Nephron progenitor cell (in vitro differentiated cells): Measurements from ENCODE around the gene ADARB2.

Source experiments
- DNase-seq: peaks from one replicate; pipeline ENCODE4 v3.0.0; 2021
- H3K27ac Mint-ChIP-seq: 2 replicates; pipeline ENCODE4 v1.8.0; 2021; ENCODE audit warnings: mild to moderate bottlenecking, moderate library complexity, mixed read lengths
- H3K27me3 Mint-ChIP-seq: 2 replicates; pipeline ENCODE4 v1.8.0; 2021; ENCODE audit warnings: mild to moderate bottlenecking, low read depth, mixed read lengths; ENCODE audit not compliant: poor library complexity
- H3K36me3 Mint-ChIP-seq: 2 replicates; pipeline ENCODE4 v1.8.0; 2021; ENCODE audit warnings: low read depth, mixed read lengths
- H3K4me1 Mint-ChIP-seq: 2 replicates; pipeline ENCODE4 v1.8.0; 2021; ENCODE audit warnings: mixed read lengths
- H3K4me3 Mint-ChIP-seq: 2 replicates; pipeline ENCODE4 v1.8.0; 2021; ENCODE audit warnings: mild to moderate bottlenecking, moderate library complexity, mixed read lengths
- H3K9me3 Mint-ChIP-seq: 2 replicates; pipeline ENCODE4 v1.8.0; 2021; ENCODE audit warnings: mild to moderate bottlenecking, moderate library complexity, mixed read lengths
- CTCF ChIP-seq: fragments of 200-600 bp; sonication (generic); IDR thresholded peaks from 2 replicates; pipeline ENCODE4 v1.5.0; 2021; ENCODE audit warnings: antibody characterized with exemption

The ADARB2 gene

GRCh38 chr10:1272079-1272776, 465.1 kb downstream of the ADARB2 start:
- no peak for TF ChIP-seq CTCF

GRCh38 chr10:1270906-1271305, 466.4 kb downstream of the ADARB2 start:
- Mint-ChIP-seq H3K36me3 (no peaks in the 10 kb centered on the region), H3K4me3 (no peak overlapping the region), H3K27ac (no peak overlapping the region), H3K9me3 (no peaks in the 10 kb centered on the region), H3K4me1 (peaks cover 63% of the 10 kb centered on the region), H3K27me3 (peaks cover 4% of the 10 kb centered on the region)
- TF ChIP-seq CTCF = no peak
- no peak for DNase-seq

More at GRCh38 chr10:1272079-1272776, 465.1 kb downstream of the ADARB2 start:
- DNase-seq = no peak
- peaks cover 63% of the 10 kb centered on the region for H3K4me1 Mint-ChIP-seq
- H3K36me3 Mint-ChIP-seq = no peaks in the 10 kb centered on the region
- H3K9me3 Mint-ChIP-seq = peaks cover 4% of the 10 kb centered on the region
- no peak overlapping the region for H3K4me3 Mint-ChIP-seq
- no peak overlapping the region for H3K27ac Mint-ChIP-seq
- H3K27me3 Mint-ChIP-seq = peaks cover 4% of the 10 kb centered on the region

GRCh38 chr10:1270490-1270889, 466.8 kb downstream of the ADARB2 start:
- no peak overlapping the region for H3K4me3 Mint-ChIP-seq
- no peaks in the 10 kb centered on the region for H3K9me3 Mint-ChIP-seq
- TF ChIP-seq CTCF = no peak
- no peaks in the 10 kb centered on the region for H3K36me3 Mint-ChIP-seq
- H3K4me1 Mint-ChIP-seq = peaks cover 63% of the 10 kb centered on the region
- no peak overlapping the region for H3K27ac Mint-ChIP-seq
- H3K27me3 Mint-ChIP-seq = peaks cover 4% of the 10 kb centered on the region
- no peak for DNase-seq

- Mint-ChIP-seq H3K9me3 (no peaks in the 10 kb centered on the region), H3K4me1 (peaks cover 58% of the 10 kb centered on the region), H3K27me3 (peaks cover 4% of the 10 kb centered on the region), H3K36me3 (no peaks in the 10 kb centered on the region), H3K4me3 (no peak overlapping the region), H3K27ac (no peak overlapping the region)
- TF ChIP-seq CTCF = no peak
- DNase-seq = no peak
Observed at GRCh38 chr10:1268831-1269230, 468.5 kb downstream of the ADARB2 start.

- no peak overlapping the region for H3K27ac Mint-ChIP-seq
- H3K27me3 Mint-ChIP-seq = peaks cover 4% of the 10 kb centered on the region
- TF ChIP-seq CTCF = no peak
- H3K4me3 Mint-ChIP-seq = no peak overlapping the region
- DNase-seq = no peak
- H3K9me3 Mint-ChIP-seq = peaks cover under 1% of the 10 kb centered on the region
- peaks cover 47% of the 10 kb centered on the region for H3K4me1 Mint-ChIP-seq
- H3K36me3 Mint-ChIP-seq = no peaks in the 10 kb centered on the region
Observed at GRCh38 chr10:1267568-1267967, 469.8 kb downstream of the ADARB2 start.

GRCh38 chr10:1267148-1267547, 470.2 kb downstream of the ADARB2 start:
- TF ChIP-seq CTCF = no peak
- H3K36me3 Mint-ChIP-seq = no peaks in the 10 kb centered on the region
- no peak overlapping the region for H3K27ac Mint-ChIP-seq
- peaks cover 4% of the 10 kb centered on the region for H3K27me3 Mint-ChIP-seq
- DNase-seq = no peak
- peaks cover 43% of the 10 kb centered on the region for H3K4me1 Mint-ChIP-seq
- no peak overlapping the region for H3K4me3 Mint-ChIP-seq
- peaks cover 4% of the 10 kb centered on the region for H3K9me3 Mint-ChIP-seq
